GM12872 (cell line): ENCODE results near the gene TMEM182.
A peak's percentile ranks its signal among the peaks of the same experiment; 100 is the strongest.

ENCODE experiments used
- TF ChIP-seq, protein P1 (sequence below): IDR thresholded peaks from 3 replicates; pipeline ENCODE4 v1.5.1; 2011; ENCODE audit warnings: low read depth, mild to moderate bottlenecking, low read length, moderate library complexity; ENCODE audit not compliant: insufficient read depth

TMEM182 gene

DNA sequence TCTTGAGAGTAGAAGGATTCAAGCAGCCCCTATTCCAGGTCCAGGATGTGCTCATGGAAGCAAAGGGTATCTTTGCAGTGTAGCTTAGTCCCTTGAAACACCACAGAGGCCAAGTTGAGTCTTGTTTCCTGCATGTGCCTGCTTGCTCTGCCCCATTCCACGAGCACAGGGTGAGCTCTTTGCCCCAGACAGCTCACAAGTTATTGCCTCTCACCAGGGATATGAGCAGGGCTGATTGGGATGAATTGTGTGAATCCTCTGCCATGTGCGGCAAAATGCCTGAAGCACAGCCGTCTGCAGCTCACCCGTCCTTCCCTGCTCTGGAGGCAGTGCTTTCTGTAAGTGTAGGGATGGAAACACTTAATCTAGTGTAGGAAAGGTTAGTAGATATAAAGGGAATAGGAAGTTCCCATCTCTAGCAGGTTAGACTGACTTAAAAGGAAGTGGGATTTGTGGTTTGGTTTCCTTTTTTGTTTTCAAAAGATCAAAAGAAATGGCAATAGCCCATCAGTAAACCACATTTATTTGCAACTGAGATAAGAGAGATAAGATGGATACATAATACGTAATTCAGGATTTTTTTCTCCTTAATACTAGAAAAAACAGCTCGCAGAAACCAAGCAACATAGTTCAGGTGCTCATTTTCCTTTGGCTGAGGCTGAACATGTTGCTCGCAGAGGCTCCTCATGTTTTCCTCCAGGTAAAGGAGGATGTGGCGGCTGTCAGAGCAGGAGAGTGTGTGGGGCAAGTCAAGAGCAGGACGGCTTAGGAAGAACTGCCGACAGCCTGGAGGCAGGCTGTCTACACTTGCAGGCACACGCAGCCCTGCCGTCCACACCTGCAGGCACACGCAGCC lies 41.4 kb downstream of the TMEM182 start:
- TF ChIP-seq, protein P1, sequence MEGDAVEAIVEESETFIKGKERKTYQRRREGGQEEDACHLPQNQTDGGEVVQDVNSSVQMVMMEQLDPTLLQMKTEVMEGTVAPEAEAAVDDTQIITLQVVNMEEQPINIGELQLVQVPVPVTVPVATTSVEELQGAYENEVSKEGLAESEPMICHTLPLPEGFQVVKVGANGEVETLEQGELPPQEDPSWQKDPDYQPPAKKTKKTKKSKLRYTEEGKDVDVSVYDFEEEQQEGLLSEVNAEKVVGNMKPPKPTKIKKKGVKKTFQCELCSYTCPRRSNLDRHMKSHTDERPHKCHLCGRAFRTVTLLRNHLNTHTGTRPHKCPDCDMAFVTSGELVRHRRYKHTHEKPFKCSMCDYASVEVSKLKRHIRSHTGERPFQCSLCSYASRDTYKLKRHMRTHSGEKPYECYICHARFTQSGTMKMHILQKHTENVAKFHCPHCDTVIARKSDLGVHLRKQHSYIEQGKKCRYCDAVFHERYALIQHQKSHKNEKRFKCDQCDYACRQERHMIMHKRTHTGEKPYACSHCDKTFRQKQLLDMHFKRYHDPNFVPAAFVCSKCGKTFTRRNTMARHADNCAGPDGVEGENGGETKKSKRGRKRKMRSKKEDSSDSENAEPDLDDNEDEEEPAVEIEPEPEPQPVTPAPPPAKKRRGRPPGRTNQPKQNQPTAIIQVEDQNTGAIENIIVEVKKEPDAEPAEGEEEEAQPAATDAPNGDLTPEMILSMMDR, result no peak

DNA sequence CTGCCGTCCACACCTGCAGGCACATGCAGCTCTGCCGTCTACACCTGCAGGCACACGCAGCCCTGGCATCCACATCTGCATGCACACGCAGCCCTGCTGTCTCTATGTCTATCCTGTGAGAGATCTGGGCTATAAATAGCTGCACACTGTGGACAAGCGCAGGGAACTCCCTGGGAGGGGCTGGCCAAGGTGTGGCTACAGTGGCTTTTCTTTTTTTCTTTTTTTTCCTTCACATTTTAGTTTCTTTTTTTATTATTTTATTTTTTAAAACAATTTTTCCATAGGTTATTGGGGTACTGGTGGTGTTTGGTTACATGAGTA lies 42.0 kb downstream of the TMEM182 start:
- TF ChIP-seq, protein P1, result no peak

DNA sequence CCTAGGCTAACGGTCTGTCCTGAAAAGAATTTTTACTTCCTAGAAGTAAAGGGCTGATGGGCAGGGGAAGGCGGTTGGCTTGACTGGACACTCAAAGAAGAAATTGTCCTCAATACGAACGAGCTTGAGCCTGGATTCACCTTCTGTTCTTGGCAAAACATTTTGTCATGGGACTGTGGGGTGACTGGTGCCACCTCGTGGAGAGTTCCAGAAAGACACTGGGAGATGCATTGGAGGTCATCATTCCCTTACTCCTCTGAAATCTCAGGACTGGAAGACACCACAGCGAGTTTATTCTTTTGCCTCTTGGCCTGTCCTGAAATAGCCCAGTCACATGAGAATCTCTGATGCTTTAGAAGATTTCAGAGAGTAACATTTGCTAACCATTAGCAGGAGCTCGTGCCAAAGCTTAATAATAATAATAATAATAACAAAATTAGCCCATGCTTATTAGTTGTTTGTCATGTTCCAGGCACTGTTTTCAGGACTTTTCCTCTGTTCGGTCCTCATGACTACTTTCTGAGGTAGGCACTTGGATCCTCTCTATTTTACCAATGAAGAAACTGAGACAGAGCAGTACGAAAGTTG lies 44.5 kb downstream of the TMEM182 start:
- TF ChIP-seq, protein P1, result peak; percentile 90

DNA sequence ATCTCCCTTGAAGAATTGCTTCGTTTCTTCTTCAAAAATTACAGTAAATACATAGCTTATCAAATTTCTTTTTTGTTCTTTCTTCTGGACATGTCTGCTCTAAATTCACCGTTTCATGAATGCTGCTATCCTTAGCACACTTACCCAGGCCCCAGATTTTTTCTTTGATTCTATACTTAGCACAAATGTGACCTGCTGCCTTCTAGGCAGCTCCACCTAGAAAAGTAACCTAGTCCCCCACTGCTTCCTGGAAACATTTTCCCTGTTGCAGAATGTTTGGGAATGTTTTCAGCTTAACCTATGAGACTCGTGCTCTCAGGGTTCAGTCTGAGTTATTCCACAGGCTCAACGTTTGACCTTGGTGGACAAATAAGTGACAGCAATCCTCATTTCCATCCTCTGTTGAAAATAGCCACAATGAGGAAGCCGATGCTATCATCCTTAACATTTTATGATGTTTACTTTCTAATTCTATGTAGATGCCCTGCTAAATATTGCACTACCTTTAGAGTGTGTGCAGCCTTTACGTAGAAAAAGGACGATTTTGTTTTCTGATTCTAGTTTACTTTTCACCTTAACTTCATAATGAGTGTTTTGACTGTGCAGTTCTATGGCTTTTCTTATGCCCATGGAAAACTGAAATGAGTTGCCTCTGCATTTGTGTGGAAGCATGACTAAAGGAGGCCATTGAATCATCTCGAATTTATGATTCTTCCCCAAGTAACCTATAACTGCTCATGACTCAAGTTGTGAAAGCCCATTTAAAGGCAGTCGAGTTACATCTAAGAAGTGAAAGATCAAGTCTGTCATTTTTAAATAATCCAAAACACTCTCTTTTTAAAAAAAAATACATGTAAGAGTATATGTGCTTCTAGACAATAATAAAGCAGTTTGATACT lies 47.7 kb downstream of the TMEM182 start:
- TF ChIP-seq, protein P1, result no peak

DNA sequence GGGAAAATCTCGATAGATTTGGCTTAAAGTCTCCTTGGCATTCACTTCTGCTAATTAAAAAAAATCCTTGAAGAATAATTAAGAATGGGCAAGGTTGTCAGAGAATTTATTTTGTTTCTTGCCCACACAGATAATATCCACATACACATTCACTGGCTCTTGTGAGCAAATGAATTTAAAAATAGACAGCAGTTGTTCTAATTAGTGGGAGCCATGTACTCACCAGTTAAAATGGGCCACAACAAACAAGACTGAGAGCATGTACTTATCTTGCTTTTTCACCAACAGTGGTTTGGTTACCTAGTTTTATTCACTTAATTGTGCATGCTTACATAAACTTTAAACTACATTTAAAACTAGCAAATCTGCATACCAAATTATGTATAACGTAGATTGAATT lies 53.5 kb downstream of the TMEM182 start:
- TF ChIP-seq, protein P1, result no peak

DNA sequence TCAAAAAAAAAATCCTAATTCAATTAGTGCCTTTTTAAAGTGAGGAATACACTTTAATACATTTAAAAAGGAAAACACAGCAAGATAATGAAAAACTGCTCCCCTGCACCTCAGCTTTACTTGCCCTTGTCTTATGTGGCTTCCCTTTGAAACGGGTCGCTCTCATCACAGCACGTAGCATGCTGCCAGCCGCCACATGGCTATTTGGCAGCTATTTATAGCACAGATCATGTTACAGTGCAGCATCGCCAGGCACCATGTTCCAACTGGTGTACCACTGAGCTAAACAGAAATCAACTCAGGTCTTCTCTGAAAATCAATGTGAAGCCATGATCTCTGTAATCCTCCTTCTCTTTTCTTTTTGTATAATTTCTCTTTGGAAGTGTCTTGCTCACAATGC lies 65.1 kb downstream of the TMEM182 start:
- TF ChIP-seq, protein P1, result no peak

DNA sequence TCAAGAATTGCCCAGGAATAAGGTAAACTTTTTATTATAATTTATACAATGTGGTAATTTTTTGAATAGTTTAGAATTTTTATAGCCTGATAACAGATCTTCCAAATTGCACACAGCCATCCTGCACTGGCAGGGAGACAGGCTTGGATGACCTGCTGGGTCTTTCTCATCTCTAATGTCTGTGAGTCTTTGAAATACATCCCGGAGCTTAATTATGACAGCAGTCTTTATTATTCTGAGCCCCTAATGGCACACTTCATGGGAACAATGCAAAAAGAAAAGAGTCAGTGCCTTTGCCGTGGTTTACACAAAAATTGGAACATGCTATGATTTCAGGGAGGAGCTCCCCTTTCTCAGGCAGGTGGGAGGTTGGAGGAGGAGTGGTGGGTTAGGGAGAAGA lies 71.0 kb downstream of the TMEM182 start:
- TF ChIP-seq, protein P1, result no peak
